Erythroblast (primary cell): ENCODE results near the gene GNRH2.

ENCODE experiments used
- DNase-seq, 2 experiments: peaks; one replicate each; lab custom pipeline; 2025; lab: John Stamatoyannopoulos, UW
- GATA1 ChIP-seq: IDR thresholded peaks from 2 replicates; pipeline ENCODE4 v1.6.1; 2011; ENCODE audit warnings: low read depth, mild to moderate bottlenecking, control low read depth, low read length, moderate library complexity
- POLR2A ChIP-seq: IDR thresholded peaks from 2 replicates; pipeline ENCODE4 v1.6.1; 2011; ENCODE audit warnings: mild to moderate bottlenecking, low read length

Gene GNRH2

GRCh38 chr20:3093861-3094361 is 50.5 kb downstream of the GNRH2 start:
- TF ChIP-seq POLR2A (no peak), GATA1 (no peak)
- DNase-seq, result no peak

GRCh38 chr20:3094848-3095629 is 51.6 kb downstream of the GNRH2 start:
- no peak for DNase-seq
- no peak for TF ChIP-seq GATA1
- TF ChIP-seq POLR2A, result no peak
